ENCODE measurements around the gene INPP5K.
"Not testable (repeated sequence)": the region's sequence is repeated elsewhere in the genome, so short reads cannot be mapped to it uniquely, and the experiment has no call there.

Gene INPP5K

GRCh38 chr17:1518410-1518809, 2.0 kb upstream of the INPP5K start:
- H3K36me3 ChIP-seq (ENCODE audit: control insufficient read depth in 1 of 2, insufficient read depth in 2 of 2, low read length in 2 of 2) = peaks cover 23 to 34% of the 10 kb centered on the region in 2 donors
- no peaks in the 10 kb centered on the region for H3K9me3 ChIP-seq (ENCODE audit: control insufficient read depth in 1 of 2, low read length in 2 of 2)
- H3K4me1 ChIP-seq (ENCODE audit: control insufficient read depth in 1 of 2, insufficient read depth in 2 of 2, low read length in 2 of 2) = peaks cover 9 to 18% of the 10 kb centered on the region in 2 donors
- no peak overlapping the region for H3K4me3 ChIP-seq (ENCODE audit: low read depth in 1 of 2, low read length in 2 of 2)
- no peak overlapping the region for H3K27ac ChIP-seq (ENCODE audit: low read length)
- no peaks in the 10 kb centered on the region for H3K27me3 ChIP-seq (ENCODE audit: low read depth, low read length)

- H3K36me3 ChIP-seq (ENCODE audit: control insufficient read depth in 1 of 2, insufficient read depth in 2 of 2, low read length in 2 of 2) = peaks cover 13 to 15% of the 10 kb centered on the region in 2 donors
- peak overlapping the region; percentile 90 for H3K4me3 ChIP-seq (ENCODE audit: low read depth in 1 of 2, low read length in 2 of 2)
- no peaks in the 10 kb centered on the region for H3K9me3 ChIP-seq (ENCODE audit: control insufficient read depth in 1 of 2, low read length in 2 of 2)
- peaks cover 30 to 37% of the 10 kb centered on the region in 2 donors for H3K4me1 ChIP-seq (ENCODE audit: control insufficient read depth in 1 of 2, insufficient read depth in 2 of 2, low read length in 2 of 2)
- H3K27me3 ChIP-seq (ENCODE audit: low read depth, low read length) = no peaks in the 10 kb centered on the region
- peak overlapping the region; percentile 74 for H3K27ac ChIP-seq (ENCODE audit: low read length)
These were observed 598 bp downstream of the INPP5K start for GRCh38 chr17:1515640-1516387.

- no peak overlapping the region for H3K4me3 ChIP-seq (ENCODE audit: low read depth in 1 of 2, low read length in 2 of 2)
- no peaks in the 10 kb centered on the region for H3K9me3 ChIP-seq (ENCODE audit: control insufficient read depth in 1 of 2, low read length in 2 of 2)
- H3K4me1 ChIP-seq (ENCODE audit: control insufficient read depth in 1 of 2, insufficient read depth in 2 of 2, low read length in 2 of 2) = peaks cover 32 to 37% of the 10 kb centered on the region in 2 donors
- H3K27me3 ChIP-seq (ENCODE audit: low read depth, low read length) = no peaks in the 10 kb centered on the region
- peak overlapping the region; percentile 79 for H3K27ac ChIP-seq (ENCODE audit: low read length)
- peaks cover 7 to 20% of the 10 kb centered on the region in 2 donors for H3K36me3 ChIP-seq (ENCODE audit: control insufficient read depth in 1 of 2, insufficient read depth in 2 of 2, low read length in 2 of 2)
These were observed 4.1 kb downstream of the INPP5K start for GRCh38 chr17:1512351-1512750.

GRCh38 chr17:1511756-1512321, 4.6 kb downstream of the INPP5K start:
- peak overlapping the region; percentile 79 for H3K27ac ChIP-seq (ENCODE audit: low read length)
- no peak overlapping the region for H3K4me3 ChIP-seq (ENCODE audit: low read depth in 1 of 2, low read length in 2 of 2)
- H3K4me1 ChIP-seq (ENCODE audit: control insufficient read depth in 1 of 2, insufficient read depth in 2 of 2, low read length in 2 of 2) = peaks cover 32 to 36% of the 10 kb centered on the region in 2 donors
- H3K27me3 ChIP-seq (ENCODE audit: low read depth, low read length) = no peaks in the 10 kb centered on the region
- H3K36me3 ChIP-seq (ENCODE audit: control insufficient read depth in 1 of 2, insufficient read depth in 2 of 2, low read length in 2 of 2) = peaks cover 9 to 25% of the 10 kb centered on the region in 2 donors
- H3K9me3 ChIP-seq (ENCODE audit: control insufficient read depth in 1 of 2, low read length in 2 of 2) = no peaks in the 10 kb centered on the region

- Histone ChIP-seq H3K27ac (ENCODE audit: low read length) (peak overlapping the region; percentile 61), H3K4me1 (ENCODE audit: control insufficient read depth in 1 of 2, insufficient read depth in 2 of 2, low read length in 2 of 2) (peaks cover 32 to 36% of the 10 kb centered on the region in 2 donors), H3K36me3 (ENCODE audit: control insufficient read depth in 1 of 2, insufficient read depth in 2 of 2, low read length in 2 of 2) (peaks cover 14 to 30% of the 10 kb centered on the region in 2 donors), H3K9me3 (ENCODE audit: control insufficient read depth in 1 of 2, low read length in 2 of 2) (no peaks in the 10 kb centered on the region), H3K4me3 (ENCODE audit: low read depth in 1 of 2, low read length in 2 of 2) (no peak overlapping the region), H3K27me3 (ENCODE audit: low read depth, low read length) (no peaks in the 10 kb centered on the region)
These were observed 5.1 kb downstream of the INPP5K start for GRCh38 chr17:1511290-1511689.

- H3K4me3 ChIP-seq (ENCODE audit: low read depth in 1 of 2, low read length in 2 of 2) = no peak overlapping the region
- no peaks in the 10 kb centered on the region for H3K9me3 ChIP-seq (ENCODE audit: control insufficient read depth in 1 of 2, low read length in 2 of 2)
- peaks cover 25 to 27% of the 10 kb centered on the region in 2 donors for H3K4me1 ChIP-seq (ENCODE audit: control insufficient read depth in 1 of 2, insufficient read depth in 2 of 2, low read length in 2 of 2)
- H3K36me3 ChIP-seq (ENCODE audit: control insufficient read depth in 1 of 2, insufficient read depth in 2 of 2, low read length in 2 of 2) = peaks cover 16 to 47% of the 10 kb centered on the region in 2 donors
- H3K27me3 ChIP-seq (ENCODE audit: low read depth, low read length) = no peaks in the 10 kb centered on the region
- H3K27ac ChIP-seq (ENCODE audit: low read length) = peak overlapping the region; percentile 16
These were observed 7.0 kb downstream of the INPP5K start for GRCh38 chr17:1509290-1509881.

GRCh38 chr17:1508709-1509108, 7.7 kb downstream of the INPP5K start:
- H3K9me3 ChIP-seq (ENCODE audit: control insufficient read depth in 1 of 2, low read length in 2 of 2); H3K27ac ChIP-seq (ENCODE audit: low read length); H3K27me3 ChIP-seq (ENCODE audit: low read depth, low read length); H3K4me3 ChIP-seq (ENCODE audit: low read depth in 1 of 2, low read length in 2 of 2): not testable (repeated sequence)
- Histone ChIP-seq H3K36me3 (ENCODE audit: control insufficient read depth in 1 of 2, insufficient read depth in 2 of 2, low read length in 2 of 2) (peaks cover 16 to 52% of the 10 kb centered on the region in 2 donors), H3K4me1 (ENCODE audit: control insufficient read depth in 1 of 2, insufficient read depth in 2 of 2, low read length in 2 of 2) (peaks cover 24 to 27% of the 10 kb centered on the region in 2 donors)

- H3K36me3 ChIP-seq (ENCODE audit: control insufficient read depth in 1 of 2, insufficient read depth in 2 of 2, low read length in 2 of 2) = peaks cover 9 to 57% of the 10 kb centered on the region in 2 donors
These were observed 9.7 kb downstream of the INPP5K start for GRCh38 chr17:1506649-1507267.

GRCh38 chr17:1505586-1505985, 10.8 kb downstream of the INPP5K start:
- H3K27me3 ChIP-seq (ENCODE audit: low read depth, low read length) = no peaks in the 10 kb centered on the region
- no peak overlapping the region for H3K4me3 ChIP-seq (ENCODE audit: low read depth in 1 of 2, low read length in 2 of 2)
- peaks cover 9 to 57% of the 10 kb centered on the region in 2 donors for H3K36me3 ChIP-seq (ENCODE audit: control insufficient read depth in 1 of 2, insufficient read depth in 2 of 2, low read length in 2 of 2)
- H3K9me3 ChIP-seq (ENCODE audit: control insufficient read depth in 1 of 2, low read length in 2 of 2) = no peaks in the 10 kb centered on the region
- peaks cover 3 to 7% of the 10 kb centered on the region in 2 donors for H3K4me1 ChIP-seq (ENCODE audit: control insufficient read depth in 1 of 2, insufficient read depth in 2 of 2, low read length in 2 of 2)
- H3K27ac ChIP-seq (ENCODE audit: low read length) = no peak overlapping the region

More at GRCh38 chr17:1506649-1507267, 9.7 kb downstream of the INPP5K start:
- Histone ChIP-seq H3K4me1 (ENCODE audit: control insufficient read depth in 1 of 2, insufficient read depth in 2 of 2, low read length in 2 of 2) (peaks cover 9 to 15% of the 10 kb centered on the region in 2 donors), H3K9me3 (ENCODE audit: control insufficient read depth in 1 of 2, low read length in 2 of 2) (no peaks in the 10 kb centered on the region), H3K27me3 (ENCODE audit: low read depth, low read length) (no peaks in the 10 kb centered on the region), H3K4me3 (ENCODE audit: low read depth in 1 of 2, low read length in 2 of 2) (no peak overlapping the region), H3K27ac (ENCODE audit: low read length) (no peak overlapping the region)

- Histone ChIP-seq H3K4me3 (ENCODE audit: low read depth in 1 of 2, low read length in 2 of 2) (no peak overlapping the region), H3K4me1 (ENCODE audit: control insufficient read depth in 1 of 2, insufficient read depth in 2 of 2, low read length in 2 of 2) (peaks cover 0 to 7% of the 10 kb centered on the region in 2 donors), H3K27me3 (ENCODE audit: low read depth, low read length) (no peaks in the 10 kb centered on the region), H3K27ac (ENCODE audit: low read length) (no peak overlapping the region), H3K9me3 (ENCODE audit: control insufficient read depth in 1 of 2, low read length in 2 of 2) (no peaks in the 10 kb centered on the region), H3K36me3 (ENCODE audit: control insufficient read depth in 1 of 2, insufficient read depth in 2 of 2, low read length in 2 of 2) (peaks cover 9 to 57% of the 10 kb centered on the region in 2 donors)
These were observed 11.5 kb downstream of the INPP5K start for GRCh38 chr17:1504866-1505265.

- no peak overlapping the region for H3K4me3 ChIP-seq (ENCODE audit: low read depth in 1 of 2, low read length in 2 of 2)
- no peak overlapping the region for H3K27ac ChIP-seq (ENCODE audit: low read length)
- no peaks in the 10 kb centered on the region for H3K9me3 ChIP-seq (ENCODE audit: control insufficient read depth in 1 of 2, low read length in 2 of 2)
- no peaks in the 10 kb centered on the region for H3K27me3 ChIP-seq (ENCODE audit: low read depth, low read length)
- H3K4me1 ChIP-seq (ENCODE audit: control insufficient read depth in 1 of 2, insufficient read depth in 2 of 2, low read length in 2 of 2) = no peaks in the 10 kb centered on the region
- H3K36me3 ChIP-seq (ENCODE audit: control insufficient read depth in 1 of 2, insufficient read depth in 2 of 2, low read length in 2 of 2) = peaks cover 9 to 48% of the 10 kb centered on the region in 2 donors
These were observed 12.7 kb downstream of the INPP5K start for GRCh38 chr17:1503699-1504098.

Data from muscle layer of duodenum (tissue), 2 donors.